ENCODE measurements around the gene AFG3L2. TPM values are rescaled to one million over a fixed set of nuclear protein-coding genes. Genes with fewer than 3 reads are reported as not detected.

The AFG3L2 gene
- total and polyA plus RNA-seq, 2 donors = 26.9 to 34.3 TPM

DNA sequence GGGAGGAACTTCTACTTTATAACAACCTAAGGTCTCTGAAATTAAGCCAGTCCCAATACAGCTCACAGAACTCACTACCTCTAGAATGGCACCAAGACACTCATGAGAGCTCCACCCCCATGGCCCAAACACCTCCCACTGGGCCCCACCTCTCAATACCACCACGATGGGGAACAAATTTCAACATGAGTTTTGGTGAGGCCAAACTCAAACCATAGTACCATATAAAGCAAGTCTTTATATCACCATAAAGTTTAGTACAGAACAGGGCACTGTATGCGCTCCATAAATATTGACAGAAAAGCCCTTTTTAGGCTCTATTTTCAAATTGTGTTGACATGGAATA lies 3.3 kb downstream of the AFG3L2 start:
- H3K27ac ChIP-seq (ENCODE audit: low read depth in 1 of 2, low read length in 1 of 2) = no peak overlapping the region
- peaks cover 32 to 45% of the 10 kb centered on the region in 2 donors for H3K4me1 ChIP-seq (ENCODE audit: control insufficient read depth in 2 of 2, insufficient read depth in 2 of 2, low read length in 2 of 2)

DNA sequence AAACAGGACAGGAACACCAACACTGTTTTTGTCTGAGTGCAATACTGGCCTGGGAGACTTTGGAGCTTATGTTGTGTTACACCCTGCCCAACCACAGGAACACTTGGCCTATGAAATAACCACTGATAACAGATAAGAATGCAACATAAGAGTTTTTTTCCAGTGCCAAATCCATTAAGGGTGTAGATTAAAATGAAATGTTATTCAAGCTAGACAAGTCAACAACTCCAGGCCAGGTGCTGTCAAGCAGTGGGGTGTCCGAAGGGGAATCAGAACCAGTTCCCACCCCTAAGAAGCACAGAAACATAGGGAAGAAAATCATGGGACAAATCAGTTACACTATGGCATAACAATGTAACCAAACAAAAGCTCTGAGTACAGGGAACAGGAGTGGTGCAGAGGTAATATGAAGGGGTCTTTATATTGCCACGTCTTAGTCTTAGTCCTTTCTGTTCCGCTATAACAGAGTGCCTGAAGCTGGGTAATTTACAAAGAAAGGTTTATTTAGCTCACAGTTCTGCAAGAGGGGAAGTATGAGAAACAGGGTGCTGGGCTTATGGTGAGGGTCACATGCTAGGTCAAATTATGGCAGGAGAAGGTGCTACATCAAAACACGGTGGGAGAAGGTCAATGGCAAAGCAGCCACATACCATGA lies 3.8 kb downstream of the AFG3L2 start:
- Histone ChIP-seq H3K27me3 (ENCODE audit: control insufficient read depth in 2 of 2, insufficient read depth in 1 of 2, low read length in 1 of 2) (no peaks in the 10 kb centered on the region), H3K27ac (ENCODE audit: low read depth in 1 of 2, low read length in 1 of 2) (no peak overlapping the region)
- no peak for DNase-seq (ENCODE audit: low read depth in 6 of 9, low spot score in 9 of 9)

More for the DNA sequence above, 3.3 kb downstream of the AFG3L2 start:
- no peak overlapping the region for H3K4me3 ChIP-seq (ENCODE audit: low read length in 2 of 2)
- H3K27me3 ChIP-seq (ENCODE audit: control insufficient read depth in 2 of 2, insufficient read depth in 1 of 2, low read length in 1 of 2) = no peaks in the 10 kb centered on the region
- H3K9me3 ChIP-seq (ENCODE audit: control insufficient read depth in 2 of 2, insufficient read depth in 1 of 2, low read length in 1 of 2) = no peaks in the 10 kb centered on the region
- DNase-seq (ENCODE audit: low read depth in 6 of 9, low spot score in 9 of 9) = no peak
- 84% methylated on average over 2 of the region's 2 CpGs for WGBS
- H3K36me3 ChIP-seq (ENCODE audit: control insufficient read depth in 2 of 2, insufficient read depth in 2 of 2, low read length in 1 of 2) = peaks cover 8 to 9% of the 10 kb centered on the region in 2 donors

DNA sequence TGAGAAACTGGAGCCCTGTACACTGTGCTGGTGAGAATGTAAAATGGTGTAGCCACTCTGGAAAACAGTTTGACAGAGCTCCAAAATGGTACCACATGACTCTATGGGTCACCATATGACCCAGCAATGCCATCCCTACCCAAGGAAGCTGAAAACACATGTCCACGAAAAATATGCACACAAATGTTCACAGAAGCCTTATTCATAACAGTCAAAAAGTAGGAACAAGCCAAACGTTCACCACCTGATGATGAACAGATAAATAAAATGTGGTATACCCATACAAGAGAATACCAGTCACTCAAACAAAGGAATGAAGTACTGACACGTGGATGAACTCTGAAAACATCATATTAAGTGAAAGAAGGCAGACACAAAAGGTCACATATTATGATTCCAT lies 4.6 kb downstream of the AFG3L2 start:
- Histone ChIP-seq H3K36me3 (ENCODE audit: control insufficient read depth in 2 of 2, insufficient read depth in 2 of 2, low read length in 1 of 2) (peaks cover 11 to 15% of the 10 kb centered on the region in 2 donors), H3K4me3 (ENCODE audit: low read length in 2 of 2) (no peak overlapping the region), H3K4me1 (ENCODE audit: control insufficient read depth in 2 of 2, insufficient read depth in 2 of 2, low read length in 2 of 2) (peaks cover 27 to 40% of the 10 kb centered on the region in 2 donors), H3K9me3 (ENCODE audit: control insufficient read depth in 2 of 2, insufficient read depth in 1 of 2, low read length in 1 of 2) (no peaks in the 10 kb centered on the region), H3K27me3 (ENCODE audit: control insufficient read depth in 2 of 2, insufficient read depth in 1 of 2, low read length in 1 of 2) (no peaks in the 10 kb centered on the region), H3K27ac (ENCODE audit: low read depth in 1 of 2, low read length in 1 of 2) (no peak overlapping the region)
- 54% methylated on average over 3 of the region's 3 CpGs for WGBS
- no peak for DNase-seq (ENCODE audit: low read depth in 6 of 9, low spot score in 9 of 9)

More for the DNA sequence above, 3.8 kb downstream of the AFG3L2 start:
- Histone ChIP-seq H3K4me3 (ENCODE audit: low read length in 2 of 2) (no peak overlapping the region), H3K9me3 (ENCODE audit: control insufficient read depth in 2 of 2, insufficient read depth in 1 of 2, low read length in 1 of 2) (no peaks in the 10 kb centered on the region), H3K4me1 (ENCODE audit: control insufficient read depth in 2 of 2, insufficient read depth in 2 of 2, low read length in 2 of 2) (peaks cover 32 to 45% of the 10 kb centered on the region in 2 donors), H3K36me3 (ENCODE audit: control insufficient read depth in 2 of 2, insufficient read depth in 2 of 2, low read length in 1 of 2) (peaks cover 11% of the 10 kb centered on the region in 2 donors)
- WGBS = 91% methylated on average over 4 of the region's 4 CpGs

- peak overlapping the region in 1 of 2 donors; percentile 2 for H3K27ac ChIP-seq (ENCODE audit: low read depth in 1 of 2, low read length in 1 of 2)
- peak in 1 of 9 donors; percentile 47 for DNase-seq (ENCODE audit: low read depth in 6 of 9, low spot score in 9 of 9)
- peaks cover 27 to 40% of the 10 kb centered on the region in 2 donors for H3K4me1 ChIP-seq (ENCODE audit: control insufficient read depth in 2 of 2, insufficient read depth in 2 of 2, low read length in 2 of 2)
- WGBS = 34% methylated on average over 2 of the region's 2 CpGs
- H3K36me3 ChIP-seq (ENCODE audit: control insufficient read depth in 2 of 2, insufficient read depth in 2 of 2, low read length in 1 of 2) = peaks cover 18 to 22% of the 10 kb centered on the region in 2 donors
- H3K27me3 ChIP-seq (ENCODE audit: control insufficient read depth in 2 of 2, insufficient read depth in 1 of 2, low read length in 1 of 2) = no peaks in the 10 kb centered on the region
- H3K4me3 ChIP-seq (ENCODE audit: low read length in 2 of 2) = no peak overlapping the region
- no peaks in the 10 kb centered on the region for H3K9me3 ChIP-seq (ENCODE audit: control insufficient read depth in 2 of 2, insufficient read depth in 1 of 2, low read length in 1 of 2)
Observed at GRCh38 chr18:12371590-12371989, 5.4 kb downstream of the AFG3L2 start.

- WGBS = 96% methylated on average over 7 of the region's 7 CpGs
Observed at GRCh38 chr18:12369211-12369610, 7.8 kb downstream of the AFG3L2 start.

GRCh38 chr18:12366784-12367183 lies 10.2 kb downstream of the AFG3L2 start:
- H3K9me3 ChIP-seq (ENCODE audit: control insufficient read depth in 2 of 2, insufficient read depth in 1 of 2, low read length in 1 of 2) = no peaks in the 10 kb centered on the region
- WGBS = 97% methylated on average over 5 of the region's 5 CpGs
- H3K4me3 ChIP-seq (ENCODE audit: low read length in 2 of 2) = no peak overlapping the region
- H3K27me3 ChIP-seq (ENCODE audit: control insufficient read depth in 2 of 2, insufficient read depth in 1 of 2, low read length in 1 of 2) = no peaks in the 10 kb centered on the region
- no peak overlapping the region for H3K27ac ChIP-seq (ENCODE audit: low read depth in 1 of 2, low read length in 1 of 2)
- peaks cover 5 to 9% of the 10 kb centered on the region in 2 donors for H3K4me1 ChIP-seq (ENCODE audit: control insufficient read depth in 2 of 2, insufficient read depth in 2 of 2, low read length in 2 of 2)
- DNase-seq (ENCODE audit: low read depth in 6 of 9, low spot score in 9 of 9) = no peak
- H3K36me3 ChIP-seq (ENCODE audit: control insufficient read depth in 2 of 2, insufficient read depth in 2 of 2, low read length in 1 of 2) = peaks cover 38 to 62% of the 10 kb centered on the region in 2 donors

More at GRCh38 chr18:12369211-12369610, 7.8 kb downstream of the AFG3L2 start:
- peaks cover 14 to 20% of the 10 kb centered on the region in 2 donors for H3K4me1 ChIP-seq (ENCODE audit: control insufficient read depth in 2 of 2, insufficient read depth in 2 of 2, low read length in 2 of 2)
- peaks cover 27 to 39% of the 10 kb centered on the region in 2 donors for H3K36me3 ChIP-seq (ENCODE audit: control insufficient read depth in 2 of 2, insufficient read depth in 2 of 2, low read length in 1 of 2)
- no peak overlapping the region for H3K27ac ChIP-seq (ENCODE audit: low read depth in 1 of 2, low read length in 1 of 2)
- H3K4me3 ChIP-seq (ENCODE audit: low read length in 2 of 2) = no peak overlapping the region
- no peaks in the 10 kb centered on the region for H3K9me3 ChIP-seq (ENCODE audit: control insufficient read depth in 2 of 2, insufficient read depth in 1 of 2, low read length in 1 of 2)
- DNase-seq (ENCODE audit: low read depth in 6 of 9, low spot score in 9 of 9) = no peak
- no peaks in the 10 kb centered on the region for H3K27me3 ChIP-seq (ENCODE audit: control insufficient read depth in 2 of 2, insufficient read depth in 1 of 2, low read length in 1 of 2)

GRCh38 chr18:12366379-12366778 lies 10.6 kb downstream of the AFG3L2 start:
- peaks cover 2 to 5% of the 10 kb centered on the region in 2 donors for H3K4me1 ChIP-seq (ENCODE audit: control insufficient read depth in 2 of 2, insufficient read depth in 2 of 2, low read length in 2 of 2)
- no peak for DNase-seq (ENCODE audit: low read depth in 6 of 9, low spot score in 9 of 9)
- H3K4me3 ChIP-seq (ENCODE audit: low read length in 2 of 2) = no peak overlapping the region
- peaks cover 40 to 64% of the 10 kb centered on the region in 2 donors for H3K36me3 ChIP-seq (ENCODE audit: control insufficient read depth in 2 of 2, insufficient read depth in 2 of 2, low read length in 1 of 2)
- H3K27me3 ChIP-seq (ENCODE audit: control insufficient read depth in 2 of 2, insufficient read depth in 1 of 2, low read length in 1 of 2) = no peaks in the 10 kb centered on the region
- 98% methylated on average over 8 of the region's 8 CpGs for WGBS
- H3K27ac ChIP-seq (ENCODE audit: low read depth in 1 of 2, low read length in 1 of 2) = no peak overlapping the region
- no peaks in the 10 kb centered on the region for H3K9me3 ChIP-seq (ENCODE audit: control insufficient read depth in 2 of 2, insufficient read depth in 1 of 2, low read length in 1 of 2)

DNA sequence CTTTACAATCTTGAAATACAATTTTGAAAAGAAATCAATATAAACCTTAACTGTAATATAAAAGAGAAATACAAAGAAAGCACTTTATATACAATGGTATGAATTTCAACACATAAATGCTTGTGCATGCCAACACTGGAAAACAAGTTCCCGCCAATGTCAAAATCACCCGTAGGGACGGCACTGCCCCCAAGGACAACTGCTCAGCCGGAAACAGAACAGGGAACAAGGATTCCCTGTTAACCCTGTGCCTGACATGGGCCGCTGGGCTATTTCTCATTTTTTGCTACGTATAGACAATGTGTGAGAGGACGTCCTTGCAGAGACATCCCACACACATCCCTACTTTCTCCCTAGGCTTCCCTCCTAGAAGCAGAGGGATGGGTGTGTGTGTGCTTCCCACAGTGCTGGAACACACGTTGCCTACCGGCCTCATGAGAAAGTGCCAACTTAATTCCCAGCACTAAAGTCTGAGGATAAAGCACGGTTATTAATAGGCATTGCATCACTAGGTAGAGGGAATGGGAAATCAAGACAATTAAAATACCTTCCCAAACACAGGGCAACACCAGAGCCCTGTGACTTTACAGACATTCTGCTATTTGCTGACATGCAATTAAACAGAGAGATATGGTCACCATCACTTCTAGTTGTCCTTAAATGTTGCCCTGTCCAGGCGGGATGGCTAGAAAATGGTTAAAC lies 14.4 kb downstream of the AFG3L2 start:
- WGBS = 98% methylated on average over 11 of the region's 11 CpGs
- Histone ChIP-seq H3K4me1 (ENCODE audit: control insufficient read depth in 2 of 2, insufficient read depth in 2 of 2, low read length in 2 of 2) (no peaks in the 10 kb centered on the region), H3K9me3 (ENCODE audit: control insufficient read depth in 2 of 2, insufficient read depth in 1 of 2, low read length in 1 of 2) (no peaks in the 10 kb centered on the region), H3K27ac (ENCODE audit: low read depth in 1 of 2, low read length in 1 of 2) (no peak overlapping the region), H3K4me3 (ENCODE audit: low read length in 2 of 2) (no peak overlapping the region), H3K36me3 (ENCODE audit: control insufficient read depth in 2 of 2, insufficient read depth in 2 of 2, low read length in 1 of 2) (peaks cover 53 to 83% of the 10 kb centered on the region in 2 donors), H3K27me3 (ENCODE audit: control insufficient read depth in 2 of 2, insufficient read depth in 1 of 2, low read length in 1 of 2) (no peaks in the 10 kb centered on the region)
- DNase-seq (ENCODE audit: low read depth in 6 of 9, low spot score in 9 of 9) = no peak

- H3K27ac ChIP-seq (ENCODE audit: low read depth in 1 of 2, low read length in 1 of 2) = no peak overlapping the region
- 85% methylated on average over 3 of the region's 3 CpGs for WGBS
- no peak overlapping the region for H3K4me3 ChIP-seq (ENCODE audit: low read length in 2 of 2)
- no peak for DNase-seq (ENCODE audit: low read depth in 6 of 9, low spot score in 9 of 9)
- H3K4me1 ChIP-seq (ENCODE audit: control insufficient read depth in 2 of 2, insufficient read depth in 2 of 2, low read length in 2 of 2) = no peaks in the 10 kb centered on the region
- H3K36me3 ChIP-seq (ENCODE audit: control insufficient read depth in 2 of 2, insufficient read depth in 2 of 2, low read length in 1 of 2) = peaks cover 49 to 76% of the 10 kb centered on the region in 2 donors
- no peaks in the 10 kb centered on the region for H3K27me3 ChIP-seq (ENCODE audit: control insufficient read depth in 2 of 2, insufficient read depth in 1 of 2, low read length in 1 of 2)
- no peaks in the 10 kb centered on the region for H3K9me3 ChIP-seq (ENCODE audit: control insufficient read depth in 2 of 2, insufficient read depth in 1 of 2, low read length in 1 of 2)
Observed at GRCh38 chr18:12361770-12362378, 15.2 kb downstream of the AFG3L2 start.
